IPS DF 6.9 (cell line): ENCODE measurements around the gene ME3.

Experiments
- DNase-seq: peaks from one replicate; pipeline ENCODE4 v3.0.0-alpha.2; 2013; ENCODE audit warnings: low read depth, low spot score
- H3K27ac ChIP-seq: one replicate; pipeline ENCODE4 v1.5.1; 2013; ENCODE audit warnings: low read length, control low read depth
- H3K27me3 ChIP-seq: 2 replicates; pipeline ENCODE4 v1.6.1; 2013; ENCODE audit warnings: mild to moderate bottlenecking, low read length; ENCODE audit not compliant: control insufficient read depth, insufficient read depth
- H3K36me3 ChIP-seq: 2 replicates; pipeline ENCODE4 v1.6.1; 2013; ENCODE audit warnings: low read length; ENCODE audit not compliant: control insufficient read depth, insufficient read depth
- H3K4me1 ChIP-seq: 2 replicates; pipeline ENCODE4 v1.6.1; 2013; ENCODE audit warnings: low read length; ENCODE audit not compliant: control insufficient read depth, insufficient read depth
- H3K4me3 ChIP-seq: 2 replicates; pipeline ENCODE4 v1.5.1; 2013; ENCODE audit warnings: mild to moderate bottlenecking, low read length
- H3K9me3 ChIP-seq: 2 replicates; pipeline ENCODE4 v1.6.1; 2013; ENCODE audit warnings: low read length, inconsistent platforms; ENCODE audit not compliant: control insufficient read depth, insufficient read depth
- WGBS: extraction: QIAGEN DNeasy Blood & Tissue Kit; methylation state at CpG from one replicate; pipeline ENCODE4 v1.1.7; 2013; ENCODE audit warnings: mixed read lengths, missing lambda C conversion rate; ENCODE audit not compliant: insufficient read length, insufficient coverage; 5-methylcytosine and 5-hydroxymethylcytosine counted together

Gene ME3

GRCh38 chr11:86638673-86639072 is 33.7 kb downstream of the ME3 start:
- Histone ChIP-seq H3K9me3 (no peaks in the 10 kb centered on the region), H3K27me3 (no peaks in the 10 kb centered on the region), H3K4me3 (no peak overlapping the region), H3K36me3 (no peaks in the 10 kb centered on the region), H3K4me1 (peaks cover 1% of the 10 kb centered on the region; the same call in 1 of the 2 replicates), H3K27ac (no peak overlapping the region)
- no CpG with 5 or more reads among the region's 1 CpG for WGBS
- DNase-seq: no peak

DNA sequence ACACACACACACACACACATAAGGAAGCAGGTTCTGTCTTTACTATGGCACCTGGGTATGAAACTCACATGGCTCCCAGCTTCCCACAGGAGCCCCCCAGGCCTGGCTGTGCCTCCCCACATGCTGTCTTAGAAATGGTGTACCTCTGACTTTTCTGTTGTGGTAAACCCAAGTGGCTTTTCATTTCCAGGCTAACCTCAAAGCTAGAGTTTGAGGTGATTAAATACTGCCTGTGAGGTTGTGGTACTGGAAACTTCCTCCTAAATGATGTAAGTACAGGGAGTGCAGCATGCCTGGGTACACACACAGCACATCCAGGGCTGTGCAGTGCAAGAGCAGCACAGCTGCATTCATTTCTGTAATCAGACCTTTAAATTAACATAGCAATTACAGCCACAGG is 34.4 kb downstream of the ME3 start:
- no peaks in the 10 kb centered on the region for H3K9me3 ChIP-seq
- H3K27me3 ChIP-seq: no peaks in the 10 kb centered on the region
- DNase-seq: no peak
- H3K4me3 ChIP-seq: no peak overlapping the region
- no peak overlapping the region for H3K27ac ChIP-seq
- H3K36me3 ChIP-seq: no peaks in the 10 kb centered on the region
- H3K4me1 ChIP-seq: peaks cover 1% of the 10 kb centered on the region; the same call in 1 of the 2 replicates

- WGBS: no CpG with 5 or more reads among the region's 1 CpG
- Histone ChIP-seq H3K4me1 (peaks cover 1% of the 10 kb centered on the region; the same call in 1 of the 2 replicates), H3K9me3 (no peaks in the 10 kb centered on the region), H3K4me3 (no peak overlapping the region), H3K27me3 (no peaks in the 10 kb centered on the region), H3K36me3 (no peaks in the 10 kb centered on the region), H3K27ac (no peak overlapping the region)
- no peak for DNase-seq
Observed at GRCh38 chr11:86636275-86636674, 36.1 kb downstream of the ME3 start.

DNA sequence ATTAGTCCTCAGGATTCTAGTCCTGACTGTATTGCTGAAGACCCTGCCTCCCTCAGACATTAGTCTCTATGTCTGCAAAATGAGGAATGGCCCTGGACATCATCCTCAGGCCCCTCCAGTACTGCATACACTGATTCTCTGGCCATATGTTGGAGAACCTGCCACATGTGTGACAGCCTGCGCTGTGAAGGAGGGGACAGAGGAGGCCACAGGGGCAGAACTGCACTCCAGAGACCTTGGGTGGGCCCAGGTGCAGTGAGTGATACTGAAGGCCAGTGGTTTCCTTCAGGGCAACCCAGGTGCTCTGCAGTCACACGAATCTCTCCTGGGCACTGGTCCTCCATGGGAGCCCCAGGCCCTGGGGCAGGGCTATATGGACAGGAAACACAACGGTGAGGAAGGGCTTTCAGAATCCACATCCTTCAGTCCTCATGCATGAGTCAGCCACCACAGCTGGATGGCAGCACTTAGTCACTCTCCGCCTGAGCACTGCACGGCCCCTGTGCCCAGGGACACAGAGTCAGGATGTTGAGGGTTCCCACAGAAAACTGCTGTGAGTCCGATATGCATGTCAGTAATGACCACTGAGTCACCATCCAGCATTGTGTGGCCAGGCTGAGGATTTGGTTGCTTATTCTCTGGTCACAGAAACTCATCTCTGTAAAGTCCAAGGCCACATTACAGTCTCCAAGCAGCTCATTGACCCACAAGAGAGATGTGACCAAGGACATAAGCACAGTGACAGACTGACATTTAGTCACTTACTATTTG is 39.7 kb downstream of the ME3 start:
- no CpG with 5 or more reads among the region's 6 CpGs for WGBS
- Histone ChIP-seq H3K36me3 (no peaks in the 10 kb centered on the region), H3K27me3 (no peaks in the 10 kb centered on the region), H3K4me1 (no peaks in the 10 kb centered on the region), H3K27ac (no peak overlapping the region), H3K9me3 (no peaks in the 10 kb centered on the region), H3K4me3 (no peak overlapping the region)
- no peak for DNase-seq

DNA sequence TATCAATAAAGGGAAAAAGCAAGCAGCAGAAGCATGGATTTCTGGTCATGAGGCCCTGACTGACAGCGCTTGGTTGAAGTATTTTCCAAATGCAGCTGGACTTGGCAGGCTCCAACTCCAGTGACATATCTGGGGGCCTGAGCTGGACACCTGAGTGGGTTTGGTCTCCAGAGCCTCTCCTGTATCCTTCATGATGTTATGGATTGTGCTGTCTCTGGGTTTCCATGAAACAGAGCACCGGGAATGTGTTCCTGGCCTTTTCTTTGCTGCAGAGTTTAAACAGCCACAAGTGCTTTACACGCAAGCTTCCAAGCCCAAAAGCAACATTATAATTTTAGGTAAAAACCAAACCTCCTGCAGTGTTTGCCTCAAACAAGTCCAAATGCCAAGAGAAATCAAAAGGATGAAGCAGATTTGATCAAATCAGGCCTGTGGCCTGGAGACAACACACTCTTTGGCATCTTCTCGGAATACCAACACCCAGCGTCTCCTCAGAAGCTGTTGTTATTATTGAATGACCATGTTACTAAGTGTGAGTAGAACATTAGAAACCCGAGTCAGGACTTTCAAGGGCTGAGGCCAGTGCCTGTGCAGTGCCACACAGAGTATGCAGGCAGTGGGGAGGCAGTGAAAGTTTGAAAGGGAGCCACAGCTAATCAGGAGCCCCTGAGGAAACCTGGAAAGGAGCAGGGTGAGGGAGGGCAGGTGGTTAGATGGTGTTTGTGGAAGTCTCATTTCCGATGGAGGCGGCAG is 42.0 kb downstream of the ME3 start:
- Histone ChIP-seq H3K4me1 (no peaks in the 10 kb centered on the region), H3K4me3 (no peak overlapping the region), H3K27me3 (no peaks in the 10 kb centered on the region), H3K36me3 (no peaks in the 10 kb centered on the region), H3K27ac (no peak overlapping the region), H3K9me3 (no peaks in the 10 kb centered on the region)
- DNase-seq: no peak
- WGBS: no CpG with 5 or more reads among the region's 8 CpGs

- Histone ChIP-seq H3K4me3 (no peak overlapping the region), H3K27ac (no peak overlapping the region), H3K4me1 (no peaks in the 10 kb centered on the region), H3K27me3 (no peaks in the 10 kb centered on the region), H3K9me3 (no peaks in the 10 kb centered on the region), H3K36me3 (no peaks in the 10 kb centered on the region)
- no CpG with 5 or more reads among the region's 7 CpGs for WGBS
- DNase-seq: no peak
Observed at GRCh38 chr11:86629045-86629706, 43.2 kb downstream of the ME3 start.

GRCh38 chr11:86627776-86628455 is 44.5 kb downstream of the ME3 start:
- H3K4me3 ChIP-seq: no peak overlapping the region
- H3K27me3 ChIP-seq: no peaks in the 10 kb centered on the region
- H3K4me1 ChIP-seq: no peaks in the 10 kb centered on the region
- no CpG with 5 or more reads among the region's 7 CpGs for WGBS
- H3K27ac ChIP-seq: no peak overlapping the region
- DNase-seq: no peak
- no peaks in the 10 kb centered on the region for H3K9me3 ChIP-seq
- no peaks in the 10 kb centered on the region for H3K36me3 ChIP-seq

- no peak overlapping the region for H3K27ac ChIP-seq
- DNase-seq: no peak
- no CpG with 5 or more reads among the region's 2 CpGs for WGBS
- H3K36me3 ChIP-seq: no peaks in the 10 kb centered on the region
- H3K4me3 ChIP-seq: no peak overlapping the region
- no peaks in the 10 kb centered on the region for H3K9me3 ChIP-seq
- no peaks in the 10 kb centered on the region for H3K4me1 ChIP-seq
- H3K27me3 ChIP-seq: no peaks in the 10 kb centered on the region
Observed at GRCh38 chr11:86625981-86626380, 46.4 kb downstream of the ME3 start.

DNA sequence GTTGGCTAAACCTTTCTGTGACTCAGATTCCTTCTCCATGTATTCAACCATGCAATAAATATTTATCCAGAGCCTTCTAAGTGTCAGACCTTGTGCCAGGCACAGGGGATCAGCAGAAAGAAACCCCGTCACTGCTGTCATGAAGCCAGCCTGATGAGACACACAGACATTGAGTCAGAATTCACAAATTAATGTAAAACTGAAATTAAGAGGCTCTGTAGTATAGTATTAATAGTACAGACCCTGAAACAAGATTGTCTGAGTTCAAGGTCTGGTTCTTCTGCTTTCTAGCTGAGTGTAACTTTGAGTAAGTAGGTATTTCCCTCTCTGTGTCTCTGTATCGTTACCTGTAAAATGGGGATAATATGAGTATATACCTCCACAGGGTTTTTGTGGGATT is 46.9 kb downstream of the ME3 start:
- H3K4me1 ChIP-seq: no peaks in the 10 kb centered on the region
- WGBS: no CpG with 5 or more reads among the region's 2 CpGs
- no peak for DNase-seq

GRCh38 chr11:86624366-86624765 is 48.0 kb downstream of the ME3 start:
- no peaks in the 10 kb centered on the region for H3K27me3 ChIP-seq
- no peaks in the 10 kb centered on the region for H3K9me3 ChIP-seq
- no CpG with 5 or more reads among the region's 3 CpGs for WGBS
- no peaks in the 10 kb centered on the region for H3K36me3 ChIP-seq
- no peak overlapping the region for H3K27ac ChIP-seq
- no peaks in the 10 kb centered on the region for H3K4me1 ChIP-seq
- no peak overlapping the region for H3K4me3 ChIP-seq
- no peak for DNase-seq

More for the DNA sequence above, 46.9 kb downstream of the ME3 start:
- no peaks in the 10 kb centered on the region for H3K27me3 ChIP-seq
- H3K27ac ChIP-seq: no peak overlapping the region
- no peaks in the 10 kb centered on the region for H3K9me3 ChIP-seq
- H3K4me3 ChIP-seq: no peak overlapping the region
- no peaks in the 10 kb centered on the region for H3K36me3 ChIP-seq
